Heart left ventricle (tissue), 13 donors: Measurements from ENCODE around the gene APLP2.

Experiments used
- POLR2A ChIP-seq, 2 donors: fragments of 450-650 bp; IDR thresholded peaks; one replicate each; pipeline ENCODE4 v1.6.1; 2017; ENCODE audit warnings: antibody characterized with exemption in 2 of 2, mild to moderate bottlenecking in 2 of 2, moderate library complexity in 2 of 2
- TF ChIP-seq, protein P1 (sequence below), 12 donors: fragments of 200-600 bp; sonication (generic) in 4 of 12; IDR thresholded peaks; one replicate each; pipeline versions ENCODE4 v1.5.0 to v1.8.0; 2018 to 2022; ENCODE audit warnings: antibody characterized with exemption in 12 of 12, mild to moderate bottlenecking in 5 of 12
- donor health status: ischemic (EF 13 %, LVEDD 7.1; RV severe dilation, severe dysfunction).
- donor health status: DM: no; HTN: yes; CAD: no.
- donor health status: DM: no; HTN: no; CAD: no.
- donor health status: ischemic (EF 25% LVEDD 6.9; RV normal size, moderate dysfunction).
- donor health status: ischemic (EF 25% LVEDD 5.7; RV mildly dilated, moderate dysfunction).
- donor health status: ischemic (EF 35%, LVEDD 5.7; RV mildly dilated, moderate dysfunction).
- donor health status: nonischemic (EF 11% LVEDD 7.7; RV severe dilation, severe dysfunction).
- donor health status: DM: yes; HTN: yes; CAD: no.
- donor health status: PGD.
- donor health status: ischemic (EF 29% LVEDD 5.4; RV normal size, mild dysfunction).
- donor health status: nonischemic (EF 23%, LVEDD 6.1; RV moderate dilation, normal function).

DNA sequence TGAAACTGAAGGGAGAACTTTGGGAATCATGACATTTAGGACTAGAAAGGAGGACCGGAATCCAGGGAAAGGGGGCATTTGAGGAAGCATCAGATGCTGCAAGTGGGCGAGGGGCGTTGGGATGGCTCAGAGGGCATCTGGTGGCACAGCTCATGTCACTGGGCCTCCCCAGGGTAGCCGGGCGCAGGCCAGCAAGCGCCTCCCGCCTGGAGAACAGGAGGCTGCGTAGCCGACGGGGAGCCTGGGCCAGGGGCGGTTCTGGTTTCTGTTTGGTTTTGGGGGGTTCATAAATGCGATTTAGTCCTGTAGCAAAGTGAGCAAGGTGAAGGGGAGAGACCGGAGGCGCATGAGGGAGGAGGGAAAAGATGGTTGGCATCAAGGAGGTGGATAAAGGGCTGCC lies 89.4 kb downstream of the APLP2 start:
- no peak for TF ChIP-seq POLR2A (IDR thresholded peaks at IDR 0.05)
- TF ChIP-seq, protein P1, sequence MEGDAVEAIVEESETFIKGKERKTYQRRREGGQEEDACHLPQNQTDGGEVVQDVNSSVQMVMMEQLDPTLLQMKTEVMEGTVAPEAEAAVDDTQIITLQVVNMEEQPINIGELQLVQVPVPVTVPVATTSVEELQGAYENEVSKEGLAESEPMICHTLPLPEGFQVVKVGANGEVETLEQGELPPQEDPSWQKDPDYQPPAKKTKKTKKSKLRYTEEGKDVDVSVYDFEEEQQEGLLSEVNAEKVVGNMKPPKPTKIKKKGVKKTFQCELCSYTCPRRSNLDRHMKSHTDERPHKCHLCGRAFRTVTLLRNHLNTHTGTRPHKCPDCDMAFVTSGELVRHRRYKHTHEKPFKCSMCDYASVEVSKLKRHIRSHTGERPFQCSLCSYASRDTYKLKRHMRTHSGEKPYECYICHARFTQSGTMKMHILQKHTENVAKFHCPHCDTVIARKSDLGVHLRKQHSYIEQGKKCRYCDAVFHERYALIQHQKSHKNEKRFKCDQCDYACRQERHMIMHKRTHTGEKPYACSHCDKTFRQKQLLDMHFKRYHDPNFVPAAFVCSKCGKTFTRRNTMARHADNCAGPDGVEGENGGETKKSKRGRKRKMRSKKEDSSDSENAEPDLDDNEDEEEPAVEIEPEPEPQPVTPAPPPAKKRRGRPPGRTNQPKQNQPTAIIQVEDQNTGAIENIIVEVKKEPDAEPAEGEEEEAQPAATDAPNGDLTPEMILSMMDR (IDR thresholded peaks at IDR 0.05), result no peak
